DOHH2 (cell line): ENCODE results near the gene DOCK1.

Experiments
- CTCF ChIP-seq: fragments of 200-600 bp; sonication (generic); IDR thresholded peaks from one replicate; pipeline ENCODE4 v1.5.1; 2014; ENCODE audit warnings: antibody characterized with exemption, mild to moderate bottlenecking, low read depth, low read length; ENCODE audit not compliant: poor library complexity, severe bottlenecking
- EZH2phosphoT487 ChIP-seq: fragments of 200-600 bp; sonication (generic); IDR thresholded peaks from 2 replicates; pipeline ENCODE4 v1.6.1; 2017; ENCODE audit warnings: borderline replicate concordance, mild to moderate bottlenecking, antibody characterized with exemption, low read length, moderate library complexity, mixed read lengths

GRCh38 chr10:126910196-126910595 is 5.0 kb downstream of the DOCK1 start:
- TF ChIP-seq CTCF (no peak), EZH2phosphoT487 (no peak)
